ENCODE results near the gene WDR46. TPM values are rescaled to one million over a fixed set of nuclear protein-coding genes. Genes with fewer than 3 reads are reported as not detected.

Gene WDR46
- total and polyA plus RNA-seq, 2 of the 13 experiments (the other 11 are each of a cell fraction or from before 2014, with no cell fraction given): 47.4 to 105 TPM

- TF ChIP-seq ZNF101 (CRISPR knock-in tag; IDR thresholded peaks at IDR 0.05; ENCODE audit: borderline replicate concordance, low read depth) (no peak), ETS1 (CRISPR knock-in tag; IDR thresholded peaks at IDR 0.05) (no peak), NFKBIZ (CRISPR knock-in tag; IDR thresholded peaks at IDR 0.05) (no peak), NCOA2 (CRISPR knock-in tag; IDR thresholded peaks at IDR 0.05) (0 out of 2 replicates have a peak, but pooled peaks have one; percentile 26), ZMYM4 (CRISPR knock-in tag; IDR thresholded peaks at IDR 0.05) (peak; percentile 9; the same call in 1 of the 2 replicates), TCF7 (IDR thresholded peaks at IDR 0.05; ENCODE audit: low read depth) (no peak), EZH2 (conservative IDR thresholded peaks at IDR 0.05; ENCODE audit: low read depth, low read length) (no peak), BCLAF1 (IDR thresholded peaks at IDR 0.05) (no peak), FOSL1 (CRISPR knock-in tag; IDR thresholded peaks at IDR 0.05; ENCODE audit: borderline replicate concordance) (no peak), ZNF879 (CRISPR knock-in tag; IDR thresholded peaks at IDR 0.05) (no peak), ZNF431 (CRISPR knock-in tag; IDR thresholded peaks at IDR 0.05; ENCODE audit: borderline replicate concordance, low read depth) (no peak), YY1 (IDR thresholded peaks at IDR 0.05; ENCODE audit: insufficient read depth, insufficient replicate concordance, low read depth, low read length) (peak; percentile 99), TP53 (CRISPR knock-in tag; conservative IDR thresholded peaks at IDR 0.05) (0 out of 2 replicates have a peak, but pooled peaks have one; percentile 26), ZNF326 (CRISPR knock-in tag; IDR thresholded peaks at IDR 0.05; ENCODE audit: borderline replicate concordance) (no peak), ESRRA (CRISPR knock-in tag; IDR thresholded peaks at IDR 0.05; ENCODE audit: low read depth) (no peak), NFYB (CRISPR knock-in tag; IDR thresholded peaks at IDR 0.05) (peak; percentile 92), GPBP1L1 (CRISPR knock-in tag; IDR thresholded peaks at IDR 0.05) (no peak), ZNF317 (CRISPR knock-in tag; IDR thresholded peaks at IDR 0.05) (no peak; the same call in 1 of the 2 replicates), HNRNPUL1 (IDR thresholded peaks at IDR 0.05; ENCODE audit: low read depth, low read length) (no peak), RXRB (CRISPR knock-in tag; IDR thresholded peaks at IDR 0.05; ENCODE audit: borderline replicate concordance) (peak; percentile 32), HOXD1 (CRISPR knock-in tag; IDR thresholded peaks at IDR 0.05) (no peak), HDAC6 (IDR thresholded peaks at IDR 0.05; ENCODE audit: low read depth, low read length) (no peak), ZNF329 (CRISPR knock-in tag; IDR thresholded peaks at IDR 0.05; ENCODE audit: low read depth) (no peak), PAX8 (CRISPR knock-in tag; IDR thresholded peaks at IDR 0.05; ENCODE audit: borderline replicate concordance) (no peak), NPAS2 (CRISPR knock-in tag; IDR thresholded peaks at IDR 0.05; ENCODE audit: borderline replicate concordance) (no peak), ZC3H13 (CRISPR knock-in tag; IDR thresholded peaks at IDR 0.05) (no peak; the same call in 1 of the 2 replicates)
Observed at GRCh38 chr6:33288921-33289783, at the start of gene WDR46, which contains the start of gene PFDN6 (continued).
